Hepatocyte (in vitro differentiated cells): ENCODE data around the gene GDPGP1. TPM values are rescaled to one million over a fixed set of nuclear protein-coding genes. Genes with fewer than 3 reads are reported as not detected.

Source experiments
- DNase-seq: peaks from one replicate; pipeline ENCODE4 v3.0.0-alpha.2; 2016; ENCODE audit warnings: low spot score
- H2AFZ ChIP-seq: fragments of 200-600 bp; sonication (generic); 2 replicates; pipeline ENCODE4 v1.6.0; 2016; ENCODE audit warnings: antibody characterized with exemption, mild to moderate bottlenecking
- H3K27ac ChIP-seq: fragments of 200-600 bp; sonication (generic); 2 replicates; pipeline ENCODE4 v1.5.1; 2016; ENCODE audit warnings: mild to moderate bottlenecking
- H3K27me3 ChIP-seq: fragments of 200-600 bp; sonication (generic); 2 replicates; pipeline ENCODE4 v1.6.1; 2016
- H3K36me3 ChIP-seq: fragments of 200-600 bp; sonication (generic); replicated peaks from 2 replicates; pipeline ENCODE4 v1.5.1; 2016; ENCODE audit warnings: low read depth; ENCODE audit not compliant: insufficient read depth
- H3K4me1 ChIP-seq: fragments of 200-600 bp; sonication (generic); 2 replicates; pipeline ENCODE4 v1.5.1; 2016; ENCODE audit warnings: mild to moderate bottlenecking, moderate library complexity; ENCODE audit not compliant: insufficient read depth
- H3K4me2 ChIP-seq: fragments of 200-600 bp; sonication (generic); 2 replicates; pipeline ENCODE4 v1.6.0; 2016
- H3K4me3 ChIP-seq: fragments of 200-600 bp; sonication (generic); 2 replicates; pipeline ENCODE4 v1.5.1; 2016; ENCODE audit warnings: mild to moderate bottlenecking
- H3K79me2 ChIP-seq: fragments of 200-600 bp; sonication (generic); 2 replicates; pipeline ENCODE4 v1.6.0; 2017; ENCODE audit warnings: mild to moderate bottlenecking
- H3K9me2 ChIP-seq: fragments of 200-600 bp; sonication (generic); replicated peaks from 2 replicates; pipeline ENCODE4 v1.6.0; 2017; ENCODE audit warnings: mild to moderate bottlenecking; ENCODE audit not compliant: insufficient read depth
- H3K9me3 ChIP-seq: fragments of 200-600 bp; sonication (generic); 2 replicates; pipeline ENCODE4 v1.5.1; 2016; ENCODE audit warnings: low read depth, mild to moderate bottlenecking
- H4K20me1 ChIP-seq: fragments of 200-600 bp; sonication (generic); 2 replicates; pipeline ENCODE4 v1.6.0; 2016; ENCODE audit warnings: mild to moderate bottlenecking; ENCODE audit not compliant: insufficient read depth, poor library complexity, severe bottlenecking
- CTCF ChIP-seq: fragments of 200-600 bp; sonication (generic); IDR thresholded peaks from 2 replicates; pipeline ENCODE4 v1.5.1; 2016; ENCODE audit warnings: antibody characterized with exemption, mild to moderate bottlenecking; ENCODE audit not compliant: poor library complexity
- EZH2 ChIP-seq: fragments of 200-600 bp; sonication (generic); IDR thresholded peaks from 2 replicates; pipeline ENCODE4 v1.6.1; 2016; ENCODE audit warnings: antibody characterized with exemption, mild to moderate bottlenecking, borderline replicate concordance
- EZH2phosphoT487 ChIP-seq: fragments of 200-600 bp; sonication (generic); IDR thresholded peaks from one replicate; pipeline ENCODE4 v1.6.1; 2018; ENCODE audit warnings: antibody characterized with exemption, mild to moderate bottlenecking, low read depth, moderate library complexity; ENCODE audit not compliant: unreplicated experiment, severe bottlenecking
- WGBS: methylation state at CpG from one replicate; pipeline ENCODE4 v1.1.6; 2016; ENCODE audit warnings: low lambda C conversion rate; ENCODE audit errors: missing lambda C conversion rate; 5-methylcytosine and 5-hydroxymethylcytosine counted together
- polyA plus RNA-seq: library from polyadenylated mRNA; unstranded; fragments of >200 nt; fragmentation: Nextera tagmentation; extraction: Ambion mirVana; gene quantifications from 2 replicates; pipeline ENCODE4 v1.2.1, GENCODE V29; 2016
- small RNA-seq: library from RNA; depleted of rRNA; stranded (forward); fragments of <200 nt; gene quantifications from one replicate; pipeline ENCODE3, GENCODE V24; 2014
- total RNA-seq: library from RNA; depleted of rRNA; stranded (reverse); fragments of >200 nt; gene quantifications from 2 replicates; pipeline ENCODE4 v1.2.3, GENCODE V29; 2014

Gene GDPGP1
- total and polyA plus RNA-seq, 2 experiments from 2014 or later, result 0.56 to 6.8 TPM

- Histone ChIP-seq H3K4me3 (no peak overlapping the region), H3K4me1 (no peaks in the 10 kb centered on the region), H3K9me2 (no peaks in the 10 kb centered on the region), H3K9me3 (no peaks in the 10 kb centered on the region), H4K20me1 (no peaks in the 10 kb centered on the region), H3K27me3 (no peaks in the 10 kb centered on the region), H3K4me2 (no peak overlapping the region), H3K79me2 (no peaks in the 10 kb centered on the region), H3K36me3 (no peaks in the 10 kb centered on the region), H2AFZ (no peak overlapping the region), H3K27ac (no peak overlapping the region)
- TF ChIP-seq EZH2phosphoT487 (no peak), CTCF (no peak), EZH2 (no peak)
- 76% methylated on average over 10 of the region's 10 CpGs for WGBS
- no peak for DNase-seq
Observed at GRCh38 chr15:90295270-90295648, 61.2 kb downstream of the GDPGP1 start.

Small RNA genes within 50 kb of the gene (small RNA-seq; reads per million reads assigned to genes)
- gene AC091167.3 (not detected), gene RN7SL736P (not detected)

Other genes starting within 250 kb of the GDPGP1 start
- gene ZNF710, start 232.9 kb upstream of the GDPGP1 start, total RNA-seq, result 14.2 and 17.2 TPM in 2 replicates
- gene ZNF710, start 232.9 kb upstream of the GDPGP1 start, polyA plus RNA-seq, result 14.5 and 19.7 TPM in 2 replicates
- gene IDH2, start 131.7 kb upstream of the GDPGP1 start, total RNA-seq, result 157 and 163 TPM in 2 replicates
- gene IDH2, start 131.7 kb upstream of the GDPGP1 start, polyA plus RNA-seq, result 310 and 327 TPM in 2 replicates
- 19.2 and 27.8 TPM in 2 replicates for gene SEMA4B, start 32.9 kb upstream of the GDPGP1 start, total RNA-seq
- 43.5 and 47.9 TPM in 2 replicates for gene SEMA4B, start 32.9 kb upstream of the GDPGP1 start, polyA plus RNA-seq
- gene CIB1, start 268 bp upstream of the GDPGP1 start, total RNA-seq, result 49.6 and 53.3 TPM in 2 replicates
- gene CIB1, start 268 bp upstream of the GDPGP1 start, polyA plus RNA-seq, result 161 and 163 TPM in 2 replicates
- not detected in 2 replicates for gene TTLL13, start 15.3 kb downstream of the GDPGP1 start, total RNA-seq
- 0.27 TPM in 1 of 2 replicates, not detected in the other for gene TTLL13, start 15.3 kb downstream of the GDPGP1 start, polyA plus RNA-seq
- gene NGRN, start 31.5 kb downstream of the GDPGP1 start, total RNA-seq, result 62.3 and 65.9 TPM in 2 replicates
- gene NGRN, start 31.5 kb downstream of the GDPGP1 start, polyA plus RNA-seq, result 60.0 and 60.2 TPM in 2 replicates
- 2.1 and 4.1 TPM in 2 replicates for gene ZNF774, start 118.1 kb downstream of the GDPGP1 start, total RNA-seq
- 2.1 and 2.3 TPM in 2 replicates for gene ZNF774, start 118.1 kb downstream of the GDPGP1 start, polyA plus RNA-seq
- gene IQGAP1, start 154.0 kb downstream of the GDPGP1 start, total RNA-seq, result 102 and 125 TPM in 2 replicates
- 60.4 and 65.8 TPM in 2 replicates for gene IQGAP1, start 154.0 kb downstream of the GDPGP1 start, polyA plus RNA-seq